HepG2 (cell line): Measurements from ENCODE around the gene EGFLAM. TPM values are rescaled to one million over a fixed set of nuclear protein-coding genes. Genes with fewer than 3 reads are reported as not detected.
A peak's percentile ranks its signal among the peaks of the same experiment; 100 is the strongest.

Experiments
- ATAC-seq: fragments of 200-7000 bp; cut with Tn5 transposase; 3 replicates; pipeline ENCODE4 v1.9.1; 2020; ENCODE audit warnings: mild to moderate bottlenecking, moderate library complexity
- BruUV-seq: library from RNA; stranded (reverse); fragments of 400-500 nt; replicated peaks from 2 replicates; lab custom pipeline; 2021; lab: Mats Ljungman, UMichigan
- CTCF ChIA-PET: fragments of 300-600 bp; formaldehyde crosslinking; extraction: SDS; loops from one replicate; lab custom pipeline; 2021; ENCODE audit warnings: low total read pairs, inconsistent platforms, low intra/inter-chr PET ratio; lab: Yijun Ruan, JAX
- POLR2A ChIA-PET: fragments of 350-600 bp; sonication (Branson Sonifier 250); formaldehyde crosslinking; loops from one replicate; lab custom pipeline; 2020; ENCODE audit warnings: antibody characterized with exemption, inconsistent platforms; lab: Yijun Ruan, JAX
- DNase-seq: peaks from one replicate; pipeline ENCODE4 v3.0.0-alpha.2; 2015; ENCODE audit warnings: low spot score
- FAIRE-seq: peaks from 3 replicates; lab custom pipeline; 2011; peaks lifted over from hg19 to GRCh38; lab: Jason Lieb, UNC
- H2AFZ ChIP-seq: one replicate; pipeline ENCODE4 v1.6.1; 2011; ENCODE audit warnings: low read length, inconsistent platforms
- H3K27ac ChIP-seq: fragments of 300-600 bp; 3 replicates; pipeline ENCODE4 v1.8.0; 2011; ENCODE audit warnings: mixed run types, mild to moderate bottlenecking, mixed read lengths, low read length, inconsistent platforms; ENCODE audit not compliant: insufficient read depth; ENCODE audit errors: extremely low read length
- H3K27me3 ChIP-seq, 2 experiments: fragments of 200-600 bp in 1 of 2; 2 replicates in 1 of 2; 3 replicates in 1 of 2; pipeline versions ENCODE4 v1.6.0 to v1.8.0; 2011; ENCODE audit warnings: low read length in 2 of 2, mild to moderate bottlenecking in 2 of 2, moderate library complexity in 2 of 2, inconsistent platforms in 1 of 2; ENCODE audit not compliant: insufficient read depth in 2 of 2, control insufficient read depth in 1 of 2
- H3K36me3 ChIP-seq, 2 experiments: fragments of 200-600 bp in 1 of 2; replicated peaks in 1 of 2; 2 replicates in 1 of 2; 3 replicates in 1 of 2; pipeline versions ENCODE4 v1.5.1 to v1.8.0; 2011; ENCODE audit warnings: low read length in 2 of 2, inconsistent platforms in 1 of 2; ENCODE audit not compliant: insufficient read depth in 2 of 2, control insufficient read depth in 1 of 2
- H3K4me1 ChIP-seq: 2 replicates; pipeline ENCODE4 v1.5.1; 2012; ENCODE audit warnings: low read length, inconsistent platforms; ENCODE audit not compliant: insufficient read depth
- H3K4me2 ChIP-seq: 2 replicates; pipeline ENCODE4 v1.6.0; 2011; ENCODE audit warnings: low read depth, low read length, inconsistent platforms
- H3K4me3 ChIP-seq, 3 experiments: fragments of 200-600 bp in 1 of 3; sonication (generic), shearing (Covaris generic) in 1 of 3; replicated peaks in 1 of 3; 2 replicates each; pipeline ENCODE4 v1.5.1; 2011 to 2016; ENCODE audit warnings: low read length in 3 of 3, inconsistent platforms in 2 of 3, low read depth in 2 of 3, mild to moderate bottlenecking in 2 of 3, control low read depth in 1 of 3, mixed read lengths in 1 of 3; ENCODE audit not compliant: insufficient read depth in 1 of 3
- H3K79me2 ChIP-seq: one replicate; pipeline ENCODE4 v1.6.1; 2011; ENCODE audit warnings: low read length, inconsistent platforms; ENCODE audit not compliant: insufficient read depth
- H3K9ac ChIP-seq: 2 replicates; pipeline ENCODE4 v1.6.0; 2011; ENCODE audit warnings: mild to moderate bottlenecking, low read depth, low read length, inconsistent platforms; ENCODE audit not compliant: insufficient read depth
- H3K9me3 ChIP-seq: 2 replicates; pipeline ENCODE4 v1.5.1; 2012; ENCODE audit warnings: mild to moderate bottlenecking, low read length
- H4K20me1 ChIP-seq: 2 replicates; pipeline ENCODE4 v1.6.0; 2011; ENCODE audit warnings: inconsistent platforms, mild to moderate bottlenecking, low read length, moderate library complexity; ENCODE audit not compliant: insufficient read depth
- MAFK ChIP-seq, 2 experiments: IDR thresholded peaks in 1 of 2; conservative IDR thresholded peaks in 1 of 2; 2 replicates each; pipeline ENCODE4 v1.6.1; 2011; ENCODE audit warnings: improper control_type of control experiment in 2 of 2, low read length in 2 of 2
- MXD4 ChIP-seq: IDR thresholded peaks from 2 replicates; pipeline ENCODE4 v1.6.1; 2016; ENCODE audit warnings: mild to moderate bottlenecking, missing biosample characterization, missing genetic modification reagents
- TBX3 ChIP-seq: fragments of 450-650 bp; IDR thresholded peaks from 2 replicates; pipeline ENCODE4 v1.6.1; 2017; ENCODE audit warnings: antibody characterized with exemption, mild to moderate bottlenecking, inconsistent platforms, borderline replicate concordance
- THYN1 ChIP-seq: sonication (generic); formaldehyde crosslinking; IDR thresholded peaks from 2 replicates; pipeline ENCODE4 v1.8.1; 2023; ENCODE audit warnings: low read depth, mild to moderate bottlenecking, moderate library complexity, missing genetic modification reagents, borderline replicate concordance
- ZNF275 ChIP-seq: sonication (generic); formaldehyde crosslinking; IDR thresholded peaks from 2 replicates; pipeline ENCODE4 v1.8.0; 2022; ENCODE audit warnings: missing genetic modification reagents, mild to moderate bottlenecking, inconsistent platforms, borderline replicate concordance
- WGBS: methylation state at CpG from one replicate; pipeline ENCODE4 v1.1.6; 2017; ENCODE audit warnings: low lambda C conversion rate; 5-methylcytosine and 5-hydroxymethylcytosine counted together
- in situ Hi-C: cut with HindIII; loops from 2 replicates; pipeline ENCODE4 v1.10.0; 2017; ENCODE audit warnings: low pct_unique_long_range_greater_than_20kb; ENCODE audit not compliant: extremely low pct_ligation_motif_present
- intact Hi-C: fragments of 100-400 bp; cut with micrococcal nuclease; formaldehyde crosslinking; loops from one replicate; pipeline ENCODE4 v1.10.0; 2022; ENCODE audit not compliant: unreplicated experiment
- polyA plus RNA-seq, 8 experiments: library from polyadenylated mRNA; depleted of rRNA in 3 of 8; stranded (reverse) in 7 of 8; unstranded in 1 of 8; fragments of >200 nt; fragmentation: Illumina TruSeq in 4 of 8; extraction: Trizol in 4 of 8; gene quantifications; 2 replicates each; pipeline versions ENCODE4 v1.2.1 to v1.2.3, GENCODE V29; 2011 to 2016; ENCODE audit warnings: low read depth in 4 of 8, missing spikeins in 1 of 8, mixed read lengths in 1 of 8; ENCODE audit not compliant: insufficient read depth in 1 of 8
- total RNA-seq, 5 experiments: library from RNA; depleted of rRNA; stranded (reverse); fragments of >200 nt; fragmentation: Illumina TruSeq; extraction: Trizol; gene quantifications; 2 replicates each; pipeline ENCODE4 v1.2.3, GENCODE V29; 2016; ENCODE audit warnings: low read depth in 1 of 5
- TF ChIP-seq, protein P1 (sequence below): sonication (generic); formaldehyde crosslinking; IDR thresholded peaks from 2 replicates; pipeline ENCODE4 v1.8.0; 2022; ENCODE audit warnings: mild to moderate bottlenecking, missing genetic modification reagents, borderline replicate concordance

EGFLAM gene
- total and polyA plus RNA-seq, 2 of the 13 experiments (the other 11 are each of a cell fraction or from before 2014, with no cell fraction given): not detected

- H2AFZ ChIP-seq: no peak overlapping the region
- POLR2A ChIA-PET: no interaction called here
- intact Hi-C loops (no loop called here), in situ Hi-C loops (no loop called here)
- ATAC-seq (peak; percentile 23), DNase-seq (no peak), FAIRE-seq (no peak)
- H4K20me1 ChIP-seq: no peaks in the 10 kb centered on the region
- TF ChIP-seq ZNF275 (CRISPR knock-in tag): no peak
- no peak overlapping the region for H3K27ac ChIP-seq
- peak overlapping the region in 1 of 3 experiments; percentile 71; a peak in 1 of 6 replicates for H3K4me3 ChIP-seq
- H3K79me2 ChIP-seq: no peaks in the 10 kb centered on the region
- peak overlapping the region; percentile 87 for H3K4me2 ChIP-seq
- H3K9me3 ChIP-seq: no peaks in the 10 kb centered on the region
- WGBS: 32% methylated on average over 13 of the region's 13 CpGs
- CTCF ChIA-PET: no interaction called here
- H3K9ac ChIP-seq: no peak overlapping the region
- H3K36me3 ChIP-seq: no peaks in the 10 kb centered on the region
- H3K4me1 ChIP-seq: peaks cover 37% of the 10 kb centered on the region
- H3K27me3 ChIP-seq: peaks cover 6 to 44% of the 10 kb centered on the region in 2 experiments; a peak in 3 of 5 replicates
- no TSS peak for BruUV-seq
Measured at GRCh38 chr5:38259062-38259808, 876 bp downstream of the EGFLAM start.

DNA sequence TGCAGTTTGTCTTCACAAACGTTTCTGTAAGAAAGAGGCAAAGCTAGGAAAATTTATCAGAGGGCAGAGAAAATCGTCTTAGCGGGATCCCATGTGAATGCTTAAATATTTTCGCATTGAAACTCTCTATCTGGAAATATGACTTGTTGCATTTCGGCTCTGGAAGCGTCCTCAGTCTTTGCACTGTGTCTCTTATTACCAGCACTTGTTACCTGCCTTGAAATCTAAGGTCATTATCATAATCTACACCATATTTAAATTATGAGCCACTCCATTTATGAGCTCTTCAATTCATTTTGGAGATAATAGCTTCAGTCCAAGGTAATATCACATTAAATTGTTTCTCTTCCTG lies 1.4 kb downstream of the EGFLAM start:
- Histone ChIP-seq H3K27me3 (peaks cover 6 to 44% of the 10 kb centered on the region in 2 experiments; a peak in 3 of 5 replicates), H2AFZ (no peak overlapping the region), H3K4me2 (no peak overlapping the region), H3K36me3 (no peaks in the 10 kb centered on the region), H3K9me3 (no peaks in the 10 kb centered on the region), H3K27ac (no peak overlapping the region), H3K4me1 (peaks cover 42% of the 10 kb centered on the region), H3K79me2 (no peaks in the 10 kb centered on the region), H3K9ac (no peak overlapping the region), H3K4me3 (no peak overlapping the region), H4K20me1 (no peaks in the 10 kb centered on the region)
- FAIRE-seq: no peak
- WGBS: 44% methylated on average over 6 of the region's 6 CpGs
- no peak for TF ChIP-seq TBX3
- no peak for TF ChIP-seq THYN1
- TF ChIP-seq MAFK (conservative IDR thresholded peaks at IDR 0.05 in 1 of 2, IDR thresholded peaks at IDR 0.05 in 1 of 2; ENCODE audit: low read length in 2 of 2): no peak
- TF ChIP-seq, protein P1, sequence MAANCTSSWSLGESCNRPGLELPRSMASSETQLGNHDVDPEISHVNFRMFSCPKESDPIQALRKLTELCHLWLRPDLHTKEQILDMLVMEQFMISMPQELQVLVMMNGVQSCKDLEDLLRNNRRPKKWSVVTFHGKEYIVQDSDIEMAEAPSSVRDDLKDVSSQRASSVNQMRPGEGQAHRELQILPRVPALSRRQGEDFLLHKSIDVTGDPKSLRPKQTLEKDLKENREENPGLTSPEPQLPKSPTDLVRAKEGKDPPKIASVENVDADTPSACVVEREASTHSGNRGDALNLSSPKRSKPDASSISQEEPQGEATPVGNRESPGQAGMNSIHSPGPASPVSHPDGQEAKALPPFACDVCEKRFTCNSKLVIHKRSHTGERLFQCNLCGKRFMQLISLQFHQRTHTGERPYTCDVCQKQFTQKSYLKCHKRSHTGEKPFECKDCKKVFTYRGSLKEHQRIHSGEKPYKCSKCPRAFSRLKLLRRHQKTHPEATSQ (CRISPR knock-in tag): no peak
- no peak for TF ChIP-seq MXD4 (CRISPR knock-in tag)
- ChIA-PET POLR2A (no interaction called here), CTCF (no interaction called here)
- DNase-seq: no peak
- no TSS peak for BruUV-seq
- in situ Hi-C loops: no loop called here
- intact Hi-C loops: no loop called here
- ATAC-seq: no peak
